ENCODE data around the gene CKMT2.

DNA sequence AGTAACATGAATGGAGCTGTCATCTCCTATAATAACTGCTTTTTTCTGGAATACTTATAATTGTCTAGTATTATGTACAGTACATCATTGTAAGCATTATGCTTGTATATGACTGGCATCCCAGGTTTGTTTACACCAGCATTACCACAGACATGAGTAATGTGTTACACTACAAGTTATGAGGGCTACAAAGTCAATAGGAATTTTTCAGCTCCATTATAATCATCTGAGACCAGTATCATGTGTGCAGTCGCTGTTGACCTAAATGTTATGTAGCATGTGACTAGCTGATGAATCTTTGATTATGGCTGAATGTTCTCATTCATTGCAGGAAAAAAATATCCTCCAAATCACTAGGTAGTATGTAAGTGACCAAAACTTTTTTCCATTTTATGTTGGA is 70.4 kb downstream of the CKMT2 start:
- TF ChIP-seq, protein P1, sequence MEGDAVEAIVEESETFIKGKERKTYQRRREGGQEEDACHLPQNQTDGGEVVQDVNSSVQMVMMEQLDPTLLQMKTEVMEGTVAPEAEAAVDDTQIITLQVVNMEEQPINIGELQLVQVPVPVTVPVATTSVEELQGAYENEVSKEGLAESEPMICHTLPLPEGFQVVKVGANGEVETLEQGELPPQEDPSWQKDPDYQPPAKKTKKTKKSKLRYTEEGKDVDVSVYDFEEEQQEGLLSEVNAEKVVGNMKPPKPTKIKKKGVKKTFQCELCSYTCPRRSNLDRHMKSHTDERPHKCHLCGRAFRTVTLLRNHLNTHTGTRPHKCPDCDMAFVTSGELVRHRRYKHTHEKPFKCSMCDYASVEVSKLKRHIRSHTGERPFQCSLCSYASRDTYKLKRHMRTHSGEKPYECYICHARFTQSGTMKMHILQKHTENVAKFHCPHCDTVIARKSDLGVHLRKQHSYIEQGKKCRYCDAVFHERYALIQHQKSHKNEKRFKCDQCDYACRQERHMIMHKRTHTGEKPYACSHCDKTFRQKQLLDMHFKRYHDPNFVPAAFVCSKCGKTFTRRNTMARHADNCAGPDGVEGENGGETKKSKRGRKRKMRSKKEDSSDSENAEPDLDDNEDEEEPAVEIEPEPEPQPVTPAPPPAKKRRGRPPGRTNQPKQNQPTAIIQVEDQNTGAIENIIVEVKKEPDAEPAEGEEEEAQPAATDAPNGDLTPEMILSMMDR (IDR thresholded peaks at IDR 0.05): no peak
- TF ChIP-seq POLR2A (IDR thresholded peaks at IDR 0.05): no peak
- TF ChIP-seq POLR2AphosphoS5 (IDR thresholded peaks at IDR 0.05): no peak

All from breast epithelium (tissue), 3 donors.